ENCODE measurements around the gene NNMT.

DNA sequence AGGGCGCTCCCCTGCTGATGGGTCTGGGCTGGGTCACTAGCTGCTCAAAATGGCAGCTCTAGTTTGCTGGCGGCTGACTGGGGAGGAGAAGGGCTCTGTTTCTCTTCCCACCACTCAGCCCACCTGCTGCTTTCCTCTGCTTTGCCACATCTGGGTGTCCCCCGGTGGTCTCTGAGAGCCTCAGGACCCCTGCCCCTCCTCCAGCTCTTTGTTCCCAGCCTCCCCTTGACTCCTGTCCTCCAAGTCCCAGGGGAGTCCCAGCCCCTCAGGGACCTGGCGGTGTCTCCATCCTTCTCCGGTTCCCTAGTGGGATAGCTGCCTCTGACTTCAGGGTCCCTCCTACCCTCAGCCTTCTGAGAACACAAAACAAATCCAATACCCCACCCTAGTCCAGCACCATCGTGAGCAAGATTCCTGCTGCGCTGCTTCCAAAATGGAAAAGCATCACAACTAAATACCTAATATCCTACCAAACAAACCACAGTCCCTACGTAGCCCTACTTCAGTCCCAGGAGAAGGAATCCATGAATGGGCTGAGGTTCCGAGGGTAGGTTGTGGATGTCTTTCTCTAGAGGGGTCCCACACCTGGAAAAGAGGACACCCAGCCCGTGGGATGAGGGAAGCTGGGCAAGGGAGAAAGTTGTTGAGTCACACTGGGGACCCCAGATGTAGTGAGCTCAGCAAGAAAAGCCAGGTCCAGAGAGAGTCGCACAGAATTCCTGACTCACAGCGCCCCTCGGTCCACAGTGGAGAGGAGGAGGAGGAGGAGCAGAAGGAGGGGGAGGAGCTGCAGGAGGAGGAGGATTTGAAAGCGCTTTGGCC lies 45.0 kb upstream of the NNMT start:
- TF ChIP-seq, protein P1, sequence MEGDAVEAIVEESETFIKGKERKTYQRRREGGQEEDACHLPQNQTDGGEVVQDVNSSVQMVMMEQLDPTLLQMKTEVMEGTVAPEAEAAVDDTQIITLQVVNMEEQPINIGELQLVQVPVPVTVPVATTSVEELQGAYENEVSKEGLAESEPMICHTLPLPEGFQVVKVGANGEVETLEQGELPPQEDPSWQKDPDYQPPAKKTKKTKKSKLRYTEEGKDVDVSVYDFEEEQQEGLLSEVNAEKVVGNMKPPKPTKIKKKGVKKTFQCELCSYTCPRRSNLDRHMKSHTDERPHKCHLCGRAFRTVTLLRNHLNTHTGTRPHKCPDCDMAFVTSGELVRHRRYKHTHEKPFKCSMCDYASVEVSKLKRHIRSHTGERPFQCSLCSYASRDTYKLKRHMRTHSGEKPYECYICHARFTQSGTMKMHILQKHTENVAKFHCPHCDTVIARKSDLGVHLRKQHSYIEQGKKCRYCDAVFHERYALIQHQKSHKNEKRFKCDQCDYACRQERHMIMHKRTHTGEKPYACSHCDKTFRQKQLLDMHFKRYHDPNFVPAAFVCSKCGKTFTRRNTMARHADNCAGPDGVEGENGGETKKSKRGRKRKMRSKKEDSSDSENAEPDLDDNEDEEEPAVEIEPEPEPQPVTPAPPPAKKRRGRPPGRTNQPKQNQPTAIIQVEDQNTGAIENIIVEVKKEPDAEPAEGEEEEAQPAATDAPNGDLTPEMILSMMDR (IDR thresholded peaks at IDR 0.05; ENCODE audit: low read depth, low read length, poor library complexity, severe bottlenecking) = no peak
- no peak for TF ChIP-seq EZH2phosphoT487 (IDR thresholded peaks at IDR 0.05; ENCODE audit: borderline replicate concordance, low read length)
